Activated CD8-positive, alpha-beta T cell treated with anti-CD3 and anti-CD28 coated beads for 36 hours (primary cell): ENCODE data around the gene RNF7. TPM values are rescaled to one million over a fixed set of nuclear protein-coding genes. Genes with fewer than 3 reads are reported as not detected.
"Not testable (repeated sequence)": the region's sequence is repeated elsewhere in the genome, so short reads cannot be mapped to it uniquely, and the experiment has no call there.

Experiments
- ATAC-seq: fragments of 200-7000 bp; cut with Tn5 transposase; one replicate; pipeline ENCODE4 v1.10.0; 2021; ENCODE audit warnings: mild to moderate bottlenecking, moderate library complexity
- CTCF ChIA-PET: fragments of 350-600 bp; sonication (Branson Sonifier 250); formaldehyde crosslinking; loops from one replicate; lab custom pipeline; 2021; ENCODE audit warnings: antibody characterized with exemption; lab: Charles Lee
- POLR2A ChIA-PET: fragments of 350-600 bp; sonication (Branson Sonifier 250); formaldehyde crosslinking; loops from one replicate; lab custom pipeline; 2021; ENCODE audit warnings: antibody characterized with exemption; lab: Charles Lee
- DNase-seq: peaks from one replicate; pipeline ENCODE4 v3.0.0-alpha.2; 2020
- H3K27ac Mint-ChIP-seq: one replicate; pipeline ENCODE4 v1.8.0; 2021; ENCODE audit warnings: mild to moderate bottlenecking, mixed read lengths
- H3K27me3 Mint-ChIP-seq: one replicate; pipeline ENCODE4 v1.8.0; 2021; ENCODE audit warnings: mixed read lengths
- H3K36me3 Mint-ChIP-seq: one replicate; pipeline ENCODE4 v1.8.0; 2021; ENCODE audit warnings: low read depth, mixed read lengths
- H3K4me1 Mint-ChIP-seq: one replicate; pipeline ENCODE4 v1.8.0; 2021; ENCODE audit warnings: low read depth, mixed read lengths
- H3K4me3 Mint-ChIP-seq: one replicate; pipeline ENCODE4 v1.8.0; 2021; ENCODE audit warnings: mild to moderate bottlenecking, moderate library complexity, mixed read lengths
- H3K9me3 Mint-ChIP-seq: one replicate; pipeline ENCODE4 v1.8.0; 2021; ENCODE audit warnings: mixed read lengths
- CTCF ChIP-seq: fragments of 200-600 bp; IDR thresholded peaks from one replicate; pipeline ENCODE4 v1.8.0; 2022; ENCODE audit warnings: antibody characterized with exemption, mild to moderate bottlenecking
- intact Hi-C: fragments of 100-400 bp; cut with micrococcal nuclease; formaldehyde crosslinking; loops from one replicate; pipeline ENCODE4 v1.10.0; 2022
- total RNA-seq, 2 experiments: library from RNA; stranded (reverse); gene quantifications; one replicate each; pipeline ENCODE4 v1.2.3, GENCODE V29; 2021

The RNF7 gene
- total RNA-seq, 2 experiments from 2014 or later: 56.1 to 57.9 TPM

GRCh38 chr3:141753399-141753798 is 15.3 kb downstream of the RNF7 start:
- Mint-ChIP-seq H3K9me3 (no peaks in the 10 kb centered on the region), H3K4me1 (no peaks in the 10 kb centered on the region), H3K27ac (no peak overlapping the region), H3K27me3 (no peaks in the 10 kb centered on the region), H3K4me3 (no peak overlapping the region), H3K36me3 (peaks cover 11% of the 10 kb centered on the region)
- TF ChIP-seq CTCF: no peak
- ChIA-PET CTCF (interaction anchor here (2.8 kb wide), 1 partner anchor 14 kb away, joined by 18 read pairs; the partner anchor contains the start of gene RNF7), POLR2A (interaction anchor here (0.7 to 1.7 kb wide), 3 partner anchors 43 to 141 kb away, joined by 3 to 5 read pairs (median 3); partner anchors contain the start of gene ATP1B3)
- DNase-seq (no peak), ATAC-seq (no peak)
- intact Hi-C loops: no loop called here

GRCh38 chr3:141754032-141754431 is 15.9 kb downstream of the RNF7 start:
- Mint-ChIP-seq H3K27ac (no peak overlapping the region), H3K4me3 (no peak overlapping the region), H3K4me1 (no peaks in the 10 kb centered on the region), H3K9me3 (no peaks in the 10 kb centered on the region), H3K27me3 (no peaks in the 10 kb centered on the region), H3K36me3 (peaks cover 10% of the 10 kb centered on the region)
- CTCF ChIA-PET: no interaction called here
- intact Hi-C loops: no loop called here
- no peak for DNase-seq
- no peak for TF ChIP-seq CTCF
- POLR2A ChIA-PET: interaction anchor here (1.1 kb wide), 1 partner anchor 123 kb away, joined by 3 read pairs; the partner anchor contains the start of gene ATP1B3
- no peak for ATAC-seq

GRCh38 chr3:141762552-141762951 is 24.5 kb downstream of the RNF7 start:
- H3K27ac Mint-ChIP-seq, ATAC-seq, intact Hi-C loops, H3K36me3 Mint-ChIP-seq, POLR2A ChIA-PET, H3K9me3 Mint-ChIP-seq, H3K27me3 Mint-ChIP-seq, DNase-seq, H3K4me3 Mint-ChIP-seq, H3K4me1 Mint-ChIP-seq: not testable (repeated sequence)
- CTCF ChIA-PET: interaction anchor here (1.3 to 1.8 kb wide), 2 partner anchors 113 to 151 kb away, joined by 5 to 9 read pairs; no protein-coding TSS in a partner anchor

GRCh38 chr3:141763088-141763750 is 25.1 kb downstream of the RNF7 start, which contains the start of gene GRK7:
Gene GRK7 (plus strand): TSS chr3:141763408. CDS start chr3:141778285, 14,877 bp downstream.
- CTCF ChIA-PET: interaction anchor here (1.3 to 1.8 kb wide), 2 partner anchors 112 to 150 kb away, joined by 5 to 9 read pairs; no protein-coding TSS in a partner anchor
- no peaks in the 10 kb centered on the region for H3K27me3 Mint-ChIP-seq
- ATAC-seq (no peak), DNase-seq (no peak)
- intact Hi-C loops: no loop called here
- no peak within 1 kb of the TSS for H3K4me3 Mint-ChIP-seq
- H3K9me3 Mint-ChIP-seq: no peaks in the 10 kb centered on the region
- peaks cover 2% of the 10 kb centered on the region for H3K4me1 Mint-ChIP-seq
- POLR2A ChIA-PET: interaction anchor here (1.0 to 2.5 kb wide), 4 partner anchors 8 to 34 kb away, joined by 3 to 8 read pairs (median 5); no protein-coding TSS in a partner anchor
- no peak for TF ChIP-seq CTCF
- no peak within 1 kb of the TSS for H3K27ac Mint-ChIP-seq
- H3K36me3 Mint-ChIP-seq: no peaks in the 10 kb centered on the region

- H3K36me3 Mint-ChIP-seq: no peaks in the 10 kb centered on the region
- POLR2A ChIA-PET: interaction anchor here (1.2 to 2.5 kb wide), 3 partner anchors 9 to 33 kb away, joined by 4 to 8 read pairs (median 6); no protein-coding TSS in a partner anchor
- DNase-seq (no peak), ATAC-seq (no peak)
- H3K27me3 Mint-ChIP-seq: no peaks in the 10 kb centered on the region
- intact Hi-C loops: no loop called here
- H3K9me3 Mint-ChIP-seq: no peaks in the 10 kb centered on the region
- CTCF ChIA-PET: interaction anchor here (0.7 to 1.8 kb wide), 3 partner anchors 10 to 149 kb away, joined by 5 to 9 read pairs (median 5); no protein-coding TSS in a partner anchor
- TF ChIP-seq CTCF: no peak
- no peak overlapping the region for H3K27ac Mint-ChIP-seq
- H3K4me3 Mint-ChIP-seq: no peak overlapping the region
- peaks cover 2% of the 10 kb centered on the region for H3K4me1 Mint-ChIP-seq
Observed at GRCh38 chr3:141764045-141764444, 25.9 kb downstream of the RNF7 start.
